ENCODE data around the gene DPP6.

DPP6 gene

DNA sequence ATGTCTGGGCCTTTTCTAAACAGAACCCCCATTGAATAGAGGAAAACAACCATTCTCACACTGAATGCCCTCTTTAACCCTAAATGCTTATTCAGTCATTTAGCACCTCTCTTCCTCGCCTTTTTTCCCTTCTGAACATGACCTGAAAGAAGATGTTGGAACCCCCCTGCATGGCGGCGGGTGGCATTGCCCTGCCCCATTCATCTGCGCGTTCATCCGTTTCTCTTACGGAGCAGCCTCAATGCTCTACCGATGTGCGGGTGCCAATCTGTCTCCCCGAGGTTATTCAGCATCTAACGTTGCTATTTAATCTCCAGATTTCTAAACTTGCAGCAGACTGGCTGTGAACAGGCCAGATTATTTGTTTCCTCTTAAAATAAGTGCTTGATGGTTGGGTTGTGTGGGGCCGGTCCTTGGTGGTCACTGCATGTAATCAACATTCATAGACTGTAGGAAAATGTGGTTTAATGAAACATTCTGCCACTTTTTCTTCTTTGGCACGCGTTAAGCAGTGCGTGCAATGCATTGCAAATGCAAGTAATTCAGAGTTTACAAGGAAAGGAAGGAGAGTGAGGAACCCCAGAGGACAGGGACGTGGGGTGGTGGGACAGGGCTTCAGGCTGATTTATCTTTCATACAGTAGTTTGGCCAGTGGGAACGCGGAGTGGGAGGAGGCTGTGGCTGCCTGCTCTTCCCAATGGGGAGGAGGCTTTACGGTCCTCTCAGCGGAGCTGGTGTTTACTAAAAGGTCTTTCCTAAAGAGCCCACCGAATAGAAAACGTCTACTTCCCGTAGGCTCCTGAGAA lies 286.7 kb downstream of the DPP6 start:
- no peak overlapping the region for H3K4me2 ChIP-seq (ENCODE audit: low read length)
- H3K4me3 ChIP-seq (ENCODE audit: low read length) = no peak overlapping the region
- no peak for DNase-seq
- no CpG with 5 or more reads among the region's 23 CpGs for WGBS (ENCODE audit: extremely low coverage, insufficient coverage, low lambda C conversion rate)
- H2BK120ac ChIP-seq (ENCODE audit: low read depth, low read length) = no peak overlapping the region
- no peak overlapping the region for H3K9ac ChIP-seq (ENCODE audit: low read length)
- no peak overlapping the region for H2BK15ac ChIP-seq (replicated peaks; ENCODE audit: low read depth)
- no peak overlapping the region for H3K4ac ChIP-seq (ENCODE audit: low read depth, low read length)
- no peak overlapping the region for H2AK5ac ChIP-seq (ENCODE audit: low read length)
- H3K23ac ChIP-seq (ENCODE audit: low read length) = no peak overlapping the region
- H3K18ac ChIP-seq (ENCODE audit: low read length) = no peak overlapping the region
- no peak overlapping the region for H4K8ac ChIP-seq (ENCODE audit: low read depth, low read length)
- H3K79me1 ChIP-seq (ENCODE audit: low read length) = no peaks in the 10 kb centered on the region
- H2BK5ac ChIP-seq (ENCODE audit: low read length) = no peak overlapping the region
- H3K79me2 ChIP-seq (ENCODE audit: control insufficient read depth, insufficient read depth, low read length) = no peaks in the 10 kb centered on the region
- H4K5ac ChIP-seq (ENCODE audit: low read length) = no peak overlapping the region
- H3K27me3 ChIP-seq (ENCODE audit: insufficient read depth, low read length, poor library complexity) = no peaks in the 10 kb centered on the region
- H3K4me1 ChIP-seq (ENCODE audit: control insufficient read depth, low read depth, low read length) = no peaks in the 10 kb centered on the region
- H3K36me3 ChIP-seq (ENCODE audit: control insufficient read depth, insufficient read depth, low read length) = no peaks in the 10 kb centered on the region
- H3K56ac ChIP-seq (ENCODE audit: low read length) = no peak overlapping the region
- no peak overlapping the region for H3K27ac ChIP-seq (ENCODE audit: low read depth, low read length)

DNA sequence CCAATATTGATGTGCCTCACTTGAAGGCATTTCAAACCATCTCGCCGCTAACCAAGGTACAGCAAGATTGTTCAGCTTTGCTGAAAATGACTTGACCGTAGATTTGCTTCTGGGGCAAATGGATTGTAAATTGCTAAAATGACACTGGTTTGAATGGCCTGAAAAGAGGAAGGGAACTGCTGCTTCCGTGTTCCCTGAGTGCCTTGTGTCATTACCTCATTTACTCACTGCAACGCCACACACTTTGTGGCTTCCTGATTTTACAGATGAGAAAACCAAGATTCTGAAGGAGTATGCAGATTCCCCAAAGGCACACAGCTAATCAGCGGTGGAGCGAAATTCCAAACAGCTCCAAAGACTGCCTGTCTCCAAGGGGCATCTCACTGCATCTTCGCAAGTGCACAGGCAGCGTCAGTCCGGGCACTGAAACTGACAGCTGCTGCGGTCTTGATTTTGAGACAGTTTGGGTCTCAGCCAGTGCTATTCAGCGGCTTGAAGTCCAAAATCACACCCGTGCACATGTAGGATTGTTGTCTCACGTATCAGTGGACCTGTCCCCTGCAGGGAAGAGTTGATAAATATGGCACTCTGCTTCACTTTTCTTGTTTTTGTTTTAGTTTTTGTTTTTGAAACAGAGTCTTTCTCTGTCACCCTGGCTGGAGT lies 290.9 kb downstream of the DPP6 start:
- Histone ChIP-seq H3K4me1 (ENCODE audit: control insufficient read depth, low read depth, low read length) (no peaks in the 10 kb centered on the region), H3K23ac (ENCODE audit: low read length) (no peak overlapping the region), H3K4ac (ENCODE audit: low read depth, low read length) (no peak overlapping the region), H2BK5ac (ENCODE audit: low read length) (no peak overlapping the region), H3K4me3 (ENCODE audit: low read length) (no peak overlapping the region), H3K56ac (ENCODE audit: low read length) (no peak overlapping the region), H3K79me1 (ENCODE audit: low read length) (no peaks in the 10 kb centered on the region), H3K27ac (ENCODE audit: low read depth, low read length) (no peak overlapping the region), H4K5ac (ENCODE audit: low read length) (no peak overlapping the region), H3K79me2 (ENCODE audit: control insufficient read depth, insufficient read depth, low read length) (no peaks in the 10 kb centered on the region), H3K4me2 (ENCODE audit: low read length) (no peak overlapping the region), H2BK120ac (ENCODE audit: low read depth, low read length) (no peak overlapping the region), H2AK5ac (ENCODE audit: low read length) (no peak overlapping the region), H3K36me3 (ENCODE audit: control insufficient read depth, insufficient read depth, low read length) (no peaks in the 10 kb centered on the region), H2BK15ac (replicated peaks; ENCODE audit: low read depth) (no peak overlapping the region), H3K27me3 (ENCODE audit: insufficient read depth, low read length, poor library complexity) (no peaks in the 10 kb centered on the region), H3K9ac (ENCODE audit: low read length) (no peak overlapping the region), H4K8ac (ENCODE audit: low read depth, low read length) (no peak overlapping the region), H3K18ac (ENCODE audit: low read length) (no peak overlapping the region)
- no CpG with 5 or more reads among the region's 14 CpGs for WGBS (ENCODE audit: extremely low coverage, insufficient coverage, low lambda C conversion rate)
- no peak for DNase-seq

DNA sequence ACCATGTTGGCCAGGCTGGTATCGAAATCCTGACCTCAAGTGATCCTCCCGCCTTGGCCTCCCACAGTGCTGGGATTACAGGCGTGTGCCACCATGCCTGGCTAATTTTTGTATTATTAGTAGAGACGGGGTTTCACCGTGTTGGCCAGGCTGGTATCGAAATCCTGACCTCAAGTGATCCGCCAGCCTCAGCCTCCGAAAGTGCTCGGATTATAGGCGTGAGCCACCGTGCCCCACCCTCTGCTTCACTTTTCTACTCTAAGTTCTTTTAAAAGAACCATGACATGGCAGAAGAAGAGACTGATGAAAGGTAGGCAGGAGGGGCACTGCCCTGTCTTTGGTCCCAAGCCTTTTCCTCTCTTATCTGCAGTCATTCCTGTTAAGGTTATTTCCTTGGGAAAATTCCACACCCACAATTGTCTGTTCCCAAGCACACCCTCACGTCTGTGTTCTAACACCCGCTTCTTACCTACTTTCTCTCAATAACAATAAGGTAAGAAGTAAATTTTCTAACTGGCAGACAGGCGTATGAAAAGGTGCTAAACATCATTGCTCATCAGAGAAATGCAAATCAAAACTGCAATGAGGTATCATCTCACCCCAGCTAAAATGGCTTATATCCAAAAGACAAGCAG lies 291.7 kb downstream of the DPP6 start:
- no peak overlapping the region for H2BK5ac ChIP-seq (ENCODE audit: low read length)
- no peak overlapping the region for H3K4me2 ChIP-seq (ENCODE audit: low read length)
- H3K36me3 ChIP-seq (ENCODE audit: control insufficient read depth, insufficient read depth, low read length) = no peaks in the 10 kb centered on the region
- no peaks in the 10 kb centered on the region for H3K79me2 ChIP-seq (ENCODE audit: control insufficient read depth, insufficient read depth, low read length)
- no peak overlapping the region for H3K56ac ChIP-seq (ENCODE audit: low read length)
- no peaks in the 10 kb centered on the region for H3K27me3 ChIP-seq (ENCODE audit: insufficient read depth, low read length, poor library complexity)
- no peaks in the 10 kb centered on the region for H3K4me1 ChIP-seq (ENCODE audit: control insufficient read depth, low read depth, low read length)
- no peak for DNase-seq
- H3K9ac ChIP-seq (ENCODE audit: low read length) = no peak overlapping the region
- no peak overlapping the region for H3K4ac ChIP-seq (ENCODE audit: low read depth, low read length)
- no peak overlapping the region for H2BK15ac ChIP-seq (replicated peaks; ENCODE audit: low read depth)
- no peak overlapping the region for H2BK120ac ChIP-seq (ENCODE audit: low read depth, low read length)
- no peak overlapping the region for H3K4me3 ChIP-seq (ENCODE audit: low read length)
- no peak overlapping the region for H4K8ac ChIP-seq (ENCODE audit: low read depth, low read length)
- no peak overlapping the region for H3K23ac ChIP-seq (ENCODE audit: low read length)
- WGBS (ENCODE audit: extremely low coverage, insufficient coverage, low lambda C conversion rate) = no CpG with 5 or more reads among the region's 14 CpGs
- no peak overlapping the region for H2AK5ac ChIP-seq (ENCODE audit: low read length)
- no peak overlapping the region for H3K27ac ChIP-seq (ENCODE audit: low read depth, low read length)
- H3K79me1 ChIP-seq (ENCODE audit: low read length) = no peaks in the 10 kb centered on the region
- H4K5ac ChIP-seq (ENCODE audit: low read length) = no peak overlapping the region
- H3K18ac ChIP-seq (ENCODE audit: low read length) = no peak overlapping the region

DNA sequence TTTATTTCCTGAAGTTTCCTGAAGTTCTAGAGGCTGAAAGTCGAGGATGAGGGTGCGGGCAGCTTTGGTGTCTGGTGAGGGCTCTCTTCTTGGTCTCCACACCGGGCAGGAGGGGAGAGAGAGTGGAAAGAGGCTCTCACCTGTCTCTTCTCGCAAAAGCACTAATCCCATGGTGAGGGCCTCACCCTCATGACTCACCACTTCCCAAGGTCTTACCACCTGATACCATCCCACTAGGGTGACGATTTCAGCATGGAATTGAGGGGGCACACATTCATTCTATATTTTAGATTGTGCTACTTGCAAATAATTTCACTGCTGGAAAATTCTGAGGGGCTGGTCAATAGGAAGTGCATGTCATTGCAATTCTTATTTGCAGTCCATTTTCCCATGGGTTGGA lies 292.9 kb downstream of the DPP6 start:
- H3K27me3 ChIP-seq (ENCODE audit: insufficient read depth, low read length, poor library complexity) = no peaks in the 10 kb centered on the region
- H3K4ac ChIP-seq (ENCODE audit: low read depth, low read length) = no peak overlapping the region
- H3K4me1 ChIP-seq (ENCODE audit: control insufficient read depth, low read depth, low read length) = no peaks in the 10 kb centered on the region
- no peak overlapping the region for H3K27ac ChIP-seq (ENCODE audit: low read depth, low read length)
- no peak overlapping the region for H2BK5ac ChIP-seq (ENCODE audit: low read length)
- H4K8ac ChIP-seq (ENCODE audit: low read depth, low read length) = no peak overlapping the region
- no peak overlapping the region for H3K9ac ChIP-seq (ENCODE audit: low read length)
- H3K79me2 ChIP-seq (ENCODE audit: control insufficient read depth, insufficient read depth, low read length) = no peaks in the 10 kb centered on the region
- no peak overlapping the region for H2AK5ac ChIP-seq (ENCODE audit: low read length)
- no peak overlapping the region for H3K23ac ChIP-seq (ENCODE audit: low read length)
- no peak overlapping the region for H2BK15ac ChIP-seq (replicated peaks; ENCODE audit: low read depth)
- no peak overlapping the region for H4K5ac ChIP-seq (ENCODE audit: low read length)
- H3K79me1 ChIP-seq (ENCODE audit: low read length) = no peaks in the 10 kb centered on the region
- no peak overlapping the region for H3K18ac ChIP-seq (ENCODE audit: low read length)
- no peak overlapping the region for H3K56ac ChIP-seq (ENCODE audit: low read length)
- H3K4me3 ChIP-seq (ENCODE audit: low read length) = no peak overlapping the region
- no CpG with 5 or more reads among the region's 5 CpGs for WGBS (ENCODE audit: extremely low coverage, insufficient coverage, low lambda C conversion rate)
- H3K4me2 ChIP-seq (ENCODE audit: low read length) = no peak overlapping the region
- no peak for DNase-seq
- H2BK120ac ChIP-seq (ENCODE audit: low read depth, low read length) = no peak overlapping the region
- H3K36me3 ChIP-seq (ENCODE audit: control insufficient read depth, insufficient read depth, low read length) = no peaks in the 10 kb centered on the region

DNA sequence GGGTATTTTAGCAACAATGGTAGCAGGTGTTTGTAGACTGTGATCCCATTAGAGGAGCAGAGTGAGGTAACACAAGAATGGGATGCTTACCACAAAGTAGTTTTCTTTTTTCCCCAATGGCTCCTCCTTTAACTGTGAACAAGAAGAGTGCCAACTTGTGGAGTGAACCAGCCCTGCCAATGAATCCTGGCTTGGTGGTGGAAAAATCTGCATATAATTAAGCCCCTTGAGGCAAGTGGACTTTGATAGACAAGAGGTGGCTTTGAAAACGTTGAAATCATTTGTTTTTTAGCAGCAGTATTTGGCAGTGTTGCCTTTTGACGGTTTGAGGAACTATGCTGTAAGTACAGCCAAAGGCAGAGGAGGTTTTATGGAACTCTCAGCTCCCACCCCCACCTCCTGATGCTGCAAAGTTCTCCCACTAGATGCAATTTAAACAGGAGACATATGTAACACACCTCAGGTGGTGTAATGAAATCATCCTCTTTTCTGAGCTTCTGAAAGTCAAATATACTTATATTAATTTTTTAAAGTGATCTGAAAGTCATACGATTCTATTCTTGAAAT lies 295.6 kb downstream of the DPP6 start:
- Histone ChIP-seq H3K18ac (ENCODE audit: low read length) (no peak overlapping the region), H3K4me1 (ENCODE audit: control insufficient read depth, low read depth, low read length) (no peaks in the 10 kb centered on the region), H2BK120ac (ENCODE audit: low read depth, low read length) (no peak overlapping the region), H4K8ac (ENCODE audit: low read depth, low read length) (no peak overlapping the region), H2AK5ac (ENCODE audit: low read length) (no peak overlapping the region), H3K4me2 (ENCODE audit: low read length) (no peak overlapping the region), H3K56ac (ENCODE audit: low read length) (no peak overlapping the region), H2BK15ac (replicated peaks; ENCODE audit: low read depth) (no peak overlapping the region), H3K36me3 (ENCODE audit: control insufficient read depth, insufficient read depth, low read length) (no peaks in the 10 kb centered on the region), H3K4me3 (ENCODE audit: low read length) (no peak overlapping the region), H3K23ac (ENCODE audit: low read length) (no peak overlapping the region), H3K27me3 (ENCODE audit: insufficient read depth, low read length, poor library complexity) (no peaks in the 10 kb centered on the region), H3K4ac (ENCODE audit: low read depth, low read length) (no peak overlapping the region), H3K79me2 (ENCODE audit: control insufficient read depth, insufficient read depth, low read length) (no peaks in the 10 kb centered on the region), H4K5ac (ENCODE audit: low read length) (no peak overlapping the region), H2BK5ac (ENCODE audit: low read length) (no peak overlapping the region), H3K9ac (ENCODE audit: low read length) (no peak overlapping the region), H3K79me1 (ENCODE audit: low read length) (no peaks in the 10 kb centered on the region), H3K27ac (ENCODE audit: low read depth, low read length) (no peak overlapping the region)
- DNase-seq = no peak
- WGBS (ENCODE audit: extremely low coverage, insufficient coverage, low lambda C conversion rate) = no CpG with 5 or more reads among the region's 3 CpGs
